Measurements from ENCODE around the gene GPRIN2.

The GPRIN2 gene

GRCh38 chr10:46550076-46550790 is 6.2 kb downstream of the GPRIN2 start:
- no peak overlapping the region for H3K27ac ChIP-seq
- DNase-seq (ENCODE audit: low read depth, low spot score) = no peak

- no peak overlapping the region for H3K27ac ChIP-seq
- no peak for DNase-seq (ENCODE audit: low read depth, low spot score)
Observed at GRCh38 chr10:46549171-46550075, 7.0 kb downstream of the GPRIN2 start.

GRCh38 chr10:46548498-46549090 is 7.9 kb downstream of the GPRIN2 start:
- no peak overlapping the region for H3K27ac ChIP-seq
- DNase-seq (ENCODE audit: low read depth, low spot score) = no peak

- H3K27ac ChIP-seq = no peak overlapping the region
- DNase-seq (ENCODE audit: low read depth, low spot score) = no peak
Observed at GRCh38 chr10:46547541-46548497, 8.6 kb downstream of the GPRIN2 start.

GRCh38 chr10:46546591-46547540 is 9.6 kb downstream of the GPRIN2 start:
- no peak for DNase-seq (ENCODE audit: low read depth, low spot score)

GRCh38 chr10:46545861-46546590 is 10.4 kb downstream of the GPRIN2 start:
- no peak for DNase-seq (ENCODE audit: low read depth, low spot score)
- H3K27ac ChIP-seq = no peak overlapping the region

More at GRCh38 chr10:46546591-46547540, 9.6 kb downstream of the GPRIN2 start:
- H3K27ac ChIP-seq = no peak overlapping the region

- H3K27ac ChIP-seq = no peak overlapping the region
Observed at GRCh38 chr10:46544989-46545791, 11.3 kb downstream of the GPRIN2 start.

GRCh38 chr10:46543466-46544377 is 12.7 kb downstream of the GPRIN2 start:
- H3K27ac ChIP-seq = no peak overlapping the region
- no peak for DNase-seq (ENCODE audit: low read depth, low spot score)

More at GRCh38 chr10:46544989-46545791, 11.3 kb downstream of the GPRIN2 start:
- DNase-seq (ENCODE audit: low read depth, low spot score) = no peak

- no peak overlapping the region for H3K27ac ChIP-seq
- DNase-seq (ENCODE audit: low read depth, low spot score) = no peak
Observed at GRCh38 chr10:46542567-46543465, 13.6 kb downstream of the GPRIN2 start.

- no peak for DNase-seq (ENCODE audit: low read depth, low spot score)
Observed at GRCh38 chr10:46541735-46542566, 14.5 kb downstream of the GPRIN2 start.

GRCh38 chr10:46541017-46541661 is 15.3 kb downstream of the GPRIN2 start:
- DNase-seq (ENCODE audit: low read depth, low spot score) = no peak
- H3K27ac ChIP-seq = no peak overlapping the region

More at GRCh38 chr10:46541735-46542566, 14.5 kb downstream of the GPRIN2 start:
- no peak overlapping the region for H3K27ac ChIP-seq

GRCh38 chr10:46540412-46541016 is 15.9 kb downstream of the GPRIN2 start:
- H3K27ac ChIP-seq = no peak overlapping the region

GRCh38 chr10:46539596-46540411 is 16.7 kb downstream of the GPRIN2 start:
- H3K27ac ChIP-seq = no peak overlapping the region
- DNase-seq (ENCODE audit: low read depth, low spot score) = no peak

More at GRCh38 chr10:46540412-46541016, 15.9 kb downstream of the GPRIN2 start:
- DNase-seq (ENCODE audit: low read depth, low spot score) = no peak

All from epithelial cell of prostate (primary cell).